Thoracic aorta (tissue), 2 donors: Measurements from ENCODE around the gene CHKA. TPM values are rescaled to one million over a fixed set of nuclear protein-coding genes. Genes with fewer than 3 reads are reported as not detected.

Experiments used
- ATAC-seq: fragments of 150-250 bp; one replicate; pipeline ENCODE4 v1.8.0; 2017; ENCODE audit warnings: low read depth; ENCODE audit not compliant: insufficient number of reproducible peaks, low FRiP score
- DNase-seq: peaks from one replicate; pipeline ENCODE4 v3.0.0-alpha.2; 2020; ENCODE audit warnings: low spot score
- H3K27ac ChIP-seq, 2 donors: fragments of 200-600 bp; sonication (generic); 1 replicate in 1 of 2; 2 replicates in 1 of 2; pipeline ENCODE4 v1.5.1; 2016; ENCODE audit warnings: mild to moderate bottlenecking in 2 of 2, moderate library complexity in 2 of 2
- H3K27me3 ChIP-seq: fragments of 200-600 bp; sonication (generic); replicated peaks from 2 replicates; pipeline ENCODE4 v1.6.0; 2016; ENCODE audit warnings: mild to moderate bottlenecking; ENCODE audit not compliant: insufficient read depth
- H3K36me3 ChIP-seq: fragments of 200-600 bp; sonication (generic); one replicate; pipeline ENCODE4 v1.5.1; 2016
- H3K4me1 ChIP-seq, 2 donors: fragments of 200-600 bp; sonication (generic); 1 replicate in 1 of 2; 2 replicates in 1 of 2; pipeline versions ENCODE4 v1.5.1 to v1.6.0; 2016; ENCODE audit warnings: low read depth in 2 of 2, mild to moderate bottlenecking in 1 of 2; ENCODE audit not compliant: control insufficient read depth in 1 of 2
- H3K4me3 ChIP-seq: fragments of 200-600 bp; sonication (generic); 2 replicates; pipeline ENCODE4 v1.5.1; 2016; ENCODE audit warnings: mild to moderate bottlenecking
- H3K9me3 ChIP-seq: fragments of 200-600 bp; sonication (generic); 2 replicates; pipeline ENCODE4 v1.5.1; 2016
- CTCF ChIP-seq: fragments of 200-600 bp; sonication (generic); IDR thresholded peaks from one replicate; pipeline ENCODE4 v1.5.1; 2019; ENCODE audit warnings: antibody characterized with exemption
- total RNA-seq, 2 donors: library from RNA; depleted of rRNA; stranded (reverse); fragments of >200 nt; gene quantifications; one replicate each; pipeline versions ENCODE4 v1.1.0 to v1.2.3, GENCODE V29; 2016

The CHKA gene
- total RNA-seq, 2 donors from 2014 or later = 12.5 to 22.2 TPM

- ATAC-seq (no peak), DNase-seq (no peak)
- H3K9me3 ChIP-seq = no peaks in the 10 kb centered on the region
- H3K36me3 ChIP-seq = no peaks in the 10 kb centered on the region
- peaks cover 9 to 27% of the 10 kb centered on the region in 2 donors for H3K4me1 ChIP-seq
- no peak for TF ChIP-seq CTCF
- H3K4me3 ChIP-seq = no peak overlapping the region
- peak overlapping the region in 1 of 2 donors; percentile 82 for H3K27ac ChIP-seq
- no peaks in the 10 kb centered on the region for H3K27me3 ChIP-seq
Observed at GRCh38 chr11:68012044-68012842, 108.9 kb downstream of the CHKA start.

GRCh38 chr11:68011051-68011943 lies 109.9 kb downstream of the CHKA start:
- Histone ChIP-seq H3K27ac (peak overlapping the region; percentile 82), H3K4me1 (peaks cover 9 to 27% of the 10 kb centered on the region in 2 donors), H3K9me3 (no peaks in the 10 kb centered on the region), H3K27me3 (no peaks in the 10 kb centered on the region), H3K36me3 (no peaks in the 10 kb centered on the region), H3K4me3 (peak overlapping the region; percentile 71)
- no peak for ATAC-seq
- DNase-seq = no peak
- TF ChIP-seq CTCF = no peak

GRCh38 chr11:68010090-68011041 lies 110.8 kb downstream of the CHKA start, which contains the start of gene ALDH3B1:
TSS of gene ALDH3B1 (plus strand) at chr11:68010327. CDS start at chr11:68015298, 4,971 bp downstream.
- no peaks in the 10 kb centered on the region for H3K9me3 ChIP-seq
- H3K4me1 ChIP-seq = peaks cover 9 to 27% of the 10 kb centered on the region in 2 donors
- TF ChIP-seq CTCF = no peak
- ATAC-seq (peak; percentile 62), DNase-seq (peak; percentile 58)
- H3K36me3 ChIP-seq = no peaks in the 10 kb centered on the region
- no peaks in the 10 kb centered on the region for H3K27me3 ChIP-seq
- H3K4me3 ChIP-seq = peak within 1 kb of the TSS; percentile 71
- peak within 1 kb of the TSS; percentile 82 for H3K27ac ChIP-seq

GRCh38 chr11:68009391-68010089 lies 111.6 kb downstream of the CHKA start:
- DNase-seq = no peak
- Histone ChIP-seq H3K9me3 (no peaks in the 10 kb centered on the region), H3K36me3 (no peaks in the 10 kb centered on the region), H3K27me3 (no peaks in the 10 kb centered on the region), H3K4me1 (peaks cover 9 to 29% of the 10 kb centered on the region in 2 donors), H3K27ac (peak overlapping the region; percentile 82), H3K4me3 (peak overlapping the region; percentile 71)
- no peak for ATAC-seq
- TF ChIP-seq CTCF = no peak
